Kidney capillary endothelial cell (primary cell): ENCODE measurements around the gene RUSC1.
A peak's percentile ranks its signal among the peaks of the same experiment; 100 is the strongest.
"Not testable (repeated sequence)": the region's sequence is repeated elsewhere in the genome, so short reads cannot be mapped to it uniquely, and the experiment has no call there.

Experiments
- DNase-seq: peaks from one replicate; pipeline ENCODE4 v3.0.0-alpha.2; 2018; ENCODE audit warnings: low spot score

RUSC1 gene

GRCh38 chr1:155324037-155324716, 3.5 kb downstream of the RUSC1 start:
- peak; percentile 87 for DNase-seq

- no peak for DNase-seq
These were observed 4.3 kb downstream of the RUSC1 start for GRCh38 chr1:155324717-155325602.

- no peak for DNase-seq
These were observed 4.9 kb downstream of the RUSC1 start for GRCh38 chr1:155325603-155325893.

- no peak for DNase-seq
These were observed 5.4 kb downstream of the RUSC1 start for GRCh38 chr1:155326020-155326526.

- no peak for DNase-seq
These were observed 5.9 kb downstream of the RUSC1 start for GRCh38 chr1:155326631-155327037.

- DNase-seq, result no peak
These were observed 7.3 kb downstream of the RUSC1 start for GRCh38 chr1:155327981-155328380.

- not testable (repeated sequence) for DNase-seq
These were observed 8.2 kb downstream of the RUSC1 start for GRCh38 chr1:155328856-155329255.

GRCh38 chr1:155329980-155330598, 9.4 kb downstream of the RUSC1 start:
- no peak for DNase-seq

GRCh38 chr1:155334962-155335361, 14.3 kb downstream of the RUSC1 start:
- no peak for DNase-seq

GRCh38 chr1:155339515-155340097, 18.9 kb downstream of the RUSC1 start:
- no peak for DNase-seq

GRCh38 chr1:155342842-155343241, 22.1 kb downstream of the RUSC1 start:
- DNase-seq, result no peak

GRCh38 chr1:155352631-155353030, 31.9 kb downstream of the RUSC1 start:
- DNase-seq, result no peak

GRCh38 chr1:155360051-155360450, 39.4 kb downstream of the RUSC1 start:
- DNase-seq, result no peak

GRCh38 chr1:155379180-155379579, 58.5 kb downstream of the RUSC1 start:
- DNase-seq, result no peak

- no peak for DNase-seq
These were observed 59.0 kb downstream of the RUSC1 start for GRCh38 chr1:155379631-155380090.
